Measurements from ENCODE around the gene TBX10.
A peak's percentile ranks its signal among the peaks of the same experiment; 100 is the strongest.
"Not testable (repeated sequence)": the region's sequence is repeated elsewhere in the genome, so short reads cannot be mapped to it uniquely, and the experiment has no call there.

Gene TBX10

GRCh38 chr11:67615728-67616430 is 23.7 kb downstream of the TBX10 start:
- DNase-seq (ENCODE audit: low spot score) = no peak

GRCh38 chr11:67614730-67615714 is 24.5 kb downstream of the TBX10 start:
- no peak for DNase-seq (ENCODE audit: low spot score)

GRCh38 chr11:67613960-67614715 is 25.4 kb downstream of the TBX10 start:
- no peak for DNase-seq (ENCODE audit: low spot score)

GRCh38 chr11:67613313-67613959 is 26.1 kb downstream of the TBX10 start:
- no peak for DNase-seq (ENCODE audit: low spot score)

- no peak for DNase-seq (ENCODE audit: low spot score)
Measured at GRCh38 chr11:67612751-67613150, 26.8 kb downstream of the TBX10 start.

- no peak for DNase-seq (ENCODE audit: low spot score)
Measured at GRCh38 chr11:67611704-67612587, 27.6 kb downstream of the TBX10 start.

GRCh38 chr11:67611165-67611564 is 28.4 kb downstream of the TBX10 start:
- no peak for DNase-seq (ENCODE audit: low spot score)

GRCh38 chr11:67610302-67610868 is 29.2 kb downstream of the TBX10 start:
- DNase-seq (ENCODE audit: low spot score) = no peak

- DNase-seq (ENCODE audit: low spot score) = no peak
Measured at GRCh38 chr11:67609316-67609715, 30.2 kb downstream of the TBX10 start.

- no peak for DNase-seq (ENCODE audit: low spot score)
Measured at GRCh38 chr11:67608486-67608885, 31.1 kb downstream of the TBX10 start.

GRCh38 chr11:67607507-67607906 is 32.1 kb downstream of the TBX10 start:
- no peak for DNase-seq (ENCODE audit: low spot score)

GRCh38 chr11:67606492-67607295 is 32.9 kb downstream of the TBX10 start, which contains the start of gene NDUFV1:
Gene NDUFV1, plus strand, starts transcription at chr11:67606936. Its CDS starts 69 bp downstream, at chr11:67607005.
- peak; percentile 98 for DNase-seq (ENCODE audit: low spot score)

GRCh38 chr11:67606093-67606491 is 33.5 kb downstream of the TBX10 start:
- DNase-seq (ENCODE audit: low spot score) = no peak

GRCh38 chr11:67605231-67606011 is 34.1 kb downstream of the TBX10 start:
- DNase-seq (ENCODE audit: low spot score) = no peak

GRCh38 chr11:67604815-67605214 is 34.7 kb downstream of the TBX10 start:
- no peak for DNase-seq (ENCODE audit: low spot score)

- DNase-seq (ENCODE audit: low spot score) = not testable (repeated sequence)
Measured at GRCh38 chr11:67604119-67604518, 35.4 kb downstream of the TBX10 start.

GRCh38 chr11:67601098-67601497 is 38.5 kb downstream of the TBX10 start:
- no peak for DNase-seq (ENCODE audit: low spot score)

- DNase-seq (ENCODE audit: low spot score) = no peak
Measured at GRCh38 chr11:67600324-67601029, 39.1 kb downstream of the TBX10 start.
